Activated T-helper 17 cell treated with anti-CD3 and anti-CD28 coated beads, Interleukin-2, amount 50 U/mL, for 72 hours (primary cell): ENCODE measurements around the gene GPR137C. TPM values are rescaled to one million over a fixed set of nuclear protein-coding genes. Genes with fewer than 3 reads are reported as not detected.

Experiments used
- ATAC-seq: fragments of 150-1000 bp; cut with Tn5 transposase; replicated peaks from 2 replicates; pipeline ENCODE4 v1.10.0; 2021; ENCODE audit warnings: mild to moderate bottlenecking, moderate library complexity
- H3K27ac Mint-ChIP-seq: one replicate; pipeline ENCODE4 v1.8.0; 2022; ENCODE audit warnings: mixed read lengths
- H3K27me3 Mint-ChIP-seq: one replicate; pipeline ENCODE4 v1.8.0; 2022; ENCODE audit warnings: mixed read lengths
- H3K36me3 Mint-ChIP-seq: one replicate; pipeline ENCODE4 v1.8.0; 2022; ENCODE audit warnings: low read depth, mild to moderate bottlenecking, mixed read lengths
- H3K4me1 Mint-ChIP-seq: one replicate; pipeline ENCODE4 v1.8.0; 2022; ENCODE audit warnings: mixed read lengths
- H3K4me3 Mint-ChIP-seq: one replicate; pipeline ENCODE4 v1.8.0; 2022; ENCODE audit warnings: mild to moderate bottlenecking, mixed read lengths
- H3K9me3 Mint-ChIP-seq: one replicate; pipeline ENCODE4 v1.8.0; 2022; ENCODE audit warnings: mixed read lengths
- total RNA-seq, 2 donors: library from RNA; stranded (reverse); gene quantifications; one replicate each; pipeline ENCODE4 v1.2.3, GENCODE V29; 2022

GPR137C gene
- under 1 TPM; 0.26 to 0.35 TPM for total RNA-seq

GRCh38 chr14:52552063-52552988 is at the start of gene GPR137C, which contains the start of gene TXNDC16:
GPR137C (plus strand) TSS chr14:52552836; CDS start chr14:52553148, 312 bp downstream.
TXNDC16 (minus strand) TSS chr14:52552505; CDS start chr14:52543557, 8,948 bp downstream.
- H3K27me3 Mint-ChIP-seq = peaks cover 7% of the 10 kb centered on the region
- peak; percentile 94 for ATAC-seq
- H3K4me3 Mint-ChIP-seq = peak within 1 kb of the TSS; percentile 96
- peak within 1 kb of the TSS; percentile 95 for H3K27ac Mint-ChIP-seq
- H3K4me1 Mint-ChIP-seq = peaks cover 16% of the 10 kb centered on the region
- H3K9me3 Mint-ChIP-seq = no peaks in the 10 kb centered on the region
- no peaks in the 10 kb centered on the region for H3K36me3 Mint-ChIP-seq

- H3K9me3 Mint-ChIP-seq = no peaks in the 10 kb centered on the region
- H3K4me1 Mint-ChIP-seq = no peaks in the 10 kb centered on the region
- ATAC-seq = no peak
- H3K4me3 Mint-ChIP-seq = no peak overlapping the region
- H3K27ac Mint-ChIP-seq = no peak overlapping the region
- H3K27me3 Mint-ChIP-seq = no peaks in the 10 kb centered on the region
- peaks cover 10% of the 10 kb centered on the region for H3K36me3 Mint-ChIP-seq
Observed at GRCh38 chr14:52513249-52513648, 39.4 kb upstream of the GPR137C start.

GRCh38 chr14:52514046-52514811 is 38.4 kb upstream of the GPR137C start:
- Mint-ChIP-seq H3K9me3 (no peaks in the 10 kb centered on the region), H3K36me3 (peaks cover under 1% of the 10 kb centered on the region), H3K27ac (no peak overlapping the region), H3K4me1 (no peaks in the 10 kb centered on the region), H3K4me3 (no peak overlapping the region), H3K27me3 (no peaks in the 10 kb centered on the region)
- ATAC-seq = no peak

- ATAC-seq = no peak
- Mint-ChIP-seq H3K27ac (no peak overlapping the region), H3K4me1 (no peaks in the 10 kb centered on the region), H3K36me3 (no peaks in the 10 kb centered on the region), H3K4me3 (no peak overlapping the region), H3K9me3 (no peaks in the 10 kb centered on the region), H3K27me3 (no peaks in the 10 kb centered on the region)
Observed at GRCh38 chr14:52522033-52522432, 30.6 kb upstream of the GPR137C start.

GRCh38 chr14:52522581-52523345 is 29.9 kb upstream of the GPR137C start:
- Mint-ChIP-seq H3K4me3 (no peak overlapping the region), H3K27ac (no peak overlapping the region), H3K36me3 (no peaks in the 10 kb centered on the region), H3K4me1 (no peaks in the 10 kb centered on the region), H3K9me3 (no peaks in the 10 kb centered on the region), H3K27me3 (no peaks in the 10 kb centered on the region)
- ATAC-seq = no peak

- Mint-ChIP-seq H3K36me3 (no peaks in the 10 kb centered on the region), H3K4me3 (no peak overlapping the region), H3K27me3 (no peaks in the 10 kb centered on the region), H3K4me1 (no peaks in the 10 kb centered on the region), H3K9me3 (no peaks in the 10 kb centered on the region), H3K27ac (no peak overlapping the region)
- no peak for ATAC-seq
Observed at GRCh38 chr14:52527052-52527451, 25.6 kb upstream of the GPR137C start.

GRCh38 chr14:52531481-52531880 is 21.2 kb upstream of the GPR137C start:
- ATAC-seq = peak; percentile 86
- no peaks in the 10 kb centered on the region for H3K9me3 Mint-ChIP-seq
- H3K27ac Mint-ChIP-seq = no peak overlapping the region
- no peak overlapping the region for H3K4me3 Mint-ChIP-seq
- no peaks in the 10 kb centered on the region for H3K27me3 Mint-ChIP-seq
- H3K4me1 Mint-ChIP-seq = no peaks in the 10 kb centered on the region
- peaks cover 22% of the 10 kb centered on the region for H3K36me3 Mint-ChIP-seq

GRCh38 chr14:52536269-52536668 is 16.4 kb upstream of the GPR137C start:
- no peak for ATAC-seq
- no peaks in the 10 kb centered on the region for H3K27me3 Mint-ChIP-seq
- no peak overlapping the region for H3K4me3 Mint-ChIP-seq
- peaks cover 3% of the 10 kb centered on the region for H3K4me1 Mint-ChIP-seq
- peaks cover 31% of the 10 kb centered on the region for H3K36me3 Mint-ChIP-seq
- H3K27ac Mint-ChIP-seq = no peak overlapping the region
- no peaks in the 10 kb centered on the region for H3K9me3 Mint-ChIP-seq

GRCh38 chr14:52538623-52539022 is 14.0 kb upstream of the GPR137C start:
- no peaks in the 10 kb centered on the region for H3K27me3 Mint-ChIP-seq
- H3K4me1 Mint-ChIP-seq = peaks cover 3% of the 10 kb centered on the region
- no peaks in the 10 kb centered on the region for H3K9me3 Mint-ChIP-seq
- H3K36me3 Mint-ChIP-seq = peaks cover 38% of the 10 kb centered on the region
- H3K27ac Mint-ChIP-seq = no peak overlapping the region
- ATAC-seq = no peak
- no peak overlapping the region for H3K4me3 Mint-ChIP-seq

- Mint-ChIP-seq H3K27ac (no peak overlapping the region), H3K4me1 (peaks cover 12% of the 10 kb centered on the region), H3K27me3 (no peaks in the 10 kb centered on the region), H3K36me3 (peaks cover 6% of the 10 kb centered on the region), H3K4me3 (no peak overlapping the region), H3K9me3 (no peaks in the 10 kb centered on the region)
- no peak for ATAC-seq
Observed at GRCh38 chr14:52545584-52546317, 6.9 kb upstream of the GPR137C start.

GRCh38 chr14:52546318-52546670 is 6.3 kb upstream of the GPR137C start:
- no peak overlapping the region for H3K4me3 Mint-ChIP-seq
- no peak overlapping the region for H3K27ac Mint-ChIP-seq
- peaks cover 16% of the 10 kb centered on the region for H3K4me1 Mint-ChIP-seq
- peaks cover 6% of the 10 kb centered on the region for H3K36me3 Mint-ChIP-seq
- H3K9me3 Mint-ChIP-seq = no peaks in the 10 kb centered on the region
- ATAC-seq = no peak
- no peaks in the 10 kb centered on the region for H3K27me3 Mint-ChIP-seq

GRCh38 chr14:52547027-52547426 is 5.6 kb upstream of the GPR137C start:
- ATAC-seq = no peak
- Mint-ChIP-seq H3K4me3 (no peak overlapping the region), H3K9me3 (no peaks in the 10 kb centered on the region), H3K27ac (no peak overlapping the region), H3K4me1 (peaks cover 22% of the 10 kb centered on the region), H3K27me3 (no peaks in the 10 kb centered on the region), H3K36me3 (peaks cover 6% of the 10 kb centered on the region)

- no peak for ATAC-seq
- peaks cover 22% of the 10 kb centered on the region for H3K4me1 Mint-ChIP-seq
- peaks cover 1% of the 10 kb centered on the region for H3K36me3 Mint-ChIP-seq
- H3K4me3 Mint-ChIP-seq = no peak overlapping the region
- no peaks in the 10 kb centered on the region for H3K27me3 Mint-ChIP-seq
- no peak overlapping the region for H3K27ac Mint-ChIP-seq
- H3K9me3 Mint-ChIP-seq = no peaks in the 10 kb centered on the region
Observed at GRCh38 chr14:52547526-52547925, 5.1 kb upstream of the GPR137C start.

GRCh38 chr14:52550661-52551060 is 2.0 kb upstream of the GPR137C start:
- ATAC-seq = no peak
- Mint-ChIP-seq H3K4me3 (peak overlapping the region; percentile 96), H3K27ac (no peak overlapping the region), H3K27me3 (peaks cover 7% of the 10 kb centered on the region), H3K9me3 (no peaks in the 10 kb centered on the region), H3K4me1 (peaks cover 22% of the 10 kb centered on the region), H3K36me3 (no peaks in the 10 kb centered on the region)
